OCI-M2 (cell line): ENCODE measurements around the gene SOBP.
A peak's percentile ranks its signal among the peaks of the same experiment; 100 is the strongest.

Experiments
- DNase-seq: peaks from one replicate; lab custom pipeline; 2025; ENCODE audit not compliant: unreplicated experiment; lab: John Stamatoyannopoulos, UW

SOBP gene

DNA sequence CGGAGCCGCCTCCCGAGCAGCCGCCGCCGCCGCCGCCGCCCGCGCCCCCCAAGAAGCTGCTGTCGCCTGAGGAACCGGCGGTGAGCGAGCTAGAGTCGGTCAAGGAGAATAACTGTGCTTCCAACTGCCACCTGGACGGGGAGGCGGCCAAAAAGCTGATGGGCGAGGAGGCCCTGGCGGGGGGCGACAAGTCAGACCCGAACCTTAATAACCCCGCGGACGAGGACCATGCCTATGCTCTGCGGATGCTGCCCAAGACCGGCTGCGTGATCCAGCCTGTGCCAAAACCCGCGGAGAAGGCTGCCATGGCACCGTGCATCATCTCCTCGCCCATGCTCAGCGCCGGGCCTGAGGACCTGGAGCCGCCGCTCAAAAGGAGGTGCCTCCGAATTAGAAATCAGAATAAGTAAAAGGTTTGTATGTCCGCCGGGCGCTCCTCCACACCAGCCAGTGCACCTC is 145.2 kb downstream of the SOBP start:
- no peak for DNase-seq

DNA sequence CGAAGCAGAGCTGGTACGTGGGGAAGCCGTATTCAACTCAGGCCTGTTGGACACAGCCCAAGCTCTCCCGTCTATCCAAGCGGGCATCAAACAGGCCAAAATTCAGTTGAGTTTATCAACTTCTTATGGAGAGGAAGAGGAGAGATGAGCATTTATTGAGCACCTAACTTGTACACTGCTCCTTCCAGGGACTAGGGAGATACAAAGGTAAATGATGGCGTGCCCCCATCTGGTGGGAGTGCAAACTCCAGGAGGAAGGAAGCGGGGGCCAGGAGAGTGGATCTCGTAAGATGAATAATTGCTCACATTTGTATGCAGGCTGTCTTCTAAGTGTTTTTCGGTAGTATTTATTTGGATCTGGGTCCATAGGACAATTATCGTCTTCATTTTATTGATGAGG is 146.6 kb downstream of the SOBP start:
- no peak for DNase-seq

DNA sequence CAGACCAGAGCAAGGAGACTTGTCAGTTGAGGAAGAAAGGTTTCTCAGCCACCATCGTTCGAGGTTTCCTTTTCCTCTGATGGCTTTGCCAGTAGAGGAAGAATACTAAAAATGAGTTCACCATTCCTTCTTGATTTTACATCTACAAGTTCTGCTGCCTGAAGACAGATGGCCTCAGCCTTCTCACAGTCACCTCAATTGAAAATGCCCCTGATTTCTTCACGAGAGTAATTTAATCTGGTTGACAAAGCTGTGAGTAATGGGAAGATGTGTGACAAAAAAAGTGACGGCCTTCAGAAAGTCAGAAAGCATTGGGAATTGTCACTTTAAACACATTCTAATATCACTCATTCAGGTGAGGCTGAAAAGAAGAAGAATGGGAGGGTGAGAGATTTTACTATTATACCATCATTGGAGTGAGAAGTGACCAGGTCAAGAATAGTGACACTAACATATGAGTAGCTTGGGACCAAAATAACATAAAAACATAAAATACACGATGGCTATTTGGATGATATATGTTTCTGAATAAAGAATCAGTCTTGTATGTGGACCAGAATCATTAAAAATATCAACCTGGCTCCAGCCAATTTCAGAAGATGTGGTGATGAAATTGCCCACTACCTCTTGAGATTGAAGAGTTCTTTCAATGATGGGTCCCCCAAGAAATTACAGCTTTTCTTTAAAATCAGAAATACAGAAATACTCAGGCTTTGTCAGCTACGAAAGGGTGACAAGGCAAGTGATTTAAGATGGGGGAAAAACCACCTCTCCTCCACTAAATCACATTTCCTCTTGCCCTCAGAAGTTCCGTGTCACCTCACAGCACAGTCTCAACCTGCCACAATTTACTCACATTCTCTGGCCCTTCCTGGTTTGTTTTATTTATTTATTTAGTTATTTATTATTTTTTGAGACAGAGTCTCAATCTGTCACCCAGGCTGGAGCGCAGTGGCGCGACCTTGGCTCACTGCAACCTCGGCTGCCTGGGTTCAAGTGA is 147.7 kb downstream of the SOBP start:
- DNase-seq: no peak

DNA sequence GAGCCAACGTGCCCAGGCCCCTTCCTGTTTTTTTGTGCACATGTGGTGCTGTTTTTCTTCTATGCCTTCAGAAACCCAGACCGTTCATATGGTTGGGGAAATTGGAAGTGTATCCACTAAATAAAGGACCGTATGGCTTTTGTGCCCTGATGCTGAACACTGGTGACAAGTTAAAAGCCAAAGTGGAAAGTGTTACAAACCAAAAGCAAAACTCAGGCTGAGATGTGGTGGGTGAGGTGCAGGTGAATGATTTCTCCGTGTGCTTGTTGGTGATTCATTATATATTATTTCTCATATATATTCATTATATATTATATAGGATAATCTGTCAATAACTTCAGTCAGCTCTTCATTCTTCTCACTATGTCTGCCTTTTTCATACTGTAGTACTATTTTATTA is 148.6 kb downstream of the SOBP start:
- DNase-seq: no peak

DNA sequence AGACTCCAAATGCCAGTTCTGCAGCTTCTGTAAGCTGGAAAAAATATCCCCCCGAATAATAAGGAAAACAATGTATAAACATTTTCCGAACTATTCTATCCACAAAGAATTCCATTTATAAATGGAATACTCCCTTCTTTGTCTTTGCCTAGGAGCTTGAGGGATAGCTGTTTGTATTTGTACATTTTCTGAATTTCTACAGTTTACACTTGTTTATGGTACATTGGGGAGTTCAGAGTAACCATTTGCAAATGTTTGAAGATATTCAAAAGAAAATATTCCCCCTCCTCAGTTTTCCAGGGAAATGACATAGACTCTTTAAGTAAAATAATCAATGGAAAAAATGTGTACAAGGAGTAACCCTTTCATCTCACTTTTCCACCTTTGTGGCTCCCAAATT is 149.6 kb downstream of the SOBP start:
- DNase-seq: no peak

DNA sequence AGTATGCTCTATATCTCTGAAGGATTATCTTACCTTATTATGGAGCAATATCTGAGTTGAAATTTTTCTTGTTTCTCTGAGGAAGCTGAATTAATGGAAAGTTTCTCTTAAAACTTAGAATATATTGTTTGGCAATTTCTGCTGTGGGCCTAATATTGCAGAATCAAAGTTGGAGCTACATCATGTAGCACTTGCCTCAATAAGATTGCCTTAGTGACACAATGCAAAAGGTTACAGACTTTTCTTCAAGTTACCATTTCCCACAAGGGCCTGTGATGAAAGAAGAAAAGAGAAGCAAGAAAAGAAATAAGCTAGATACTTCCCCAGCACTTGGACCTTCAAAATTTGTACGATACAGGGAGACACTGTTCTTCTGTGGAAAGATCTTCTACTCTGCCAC is 151.2 kb downstream of the SOBP start:
- DNase-seq: no peak

DNA sequence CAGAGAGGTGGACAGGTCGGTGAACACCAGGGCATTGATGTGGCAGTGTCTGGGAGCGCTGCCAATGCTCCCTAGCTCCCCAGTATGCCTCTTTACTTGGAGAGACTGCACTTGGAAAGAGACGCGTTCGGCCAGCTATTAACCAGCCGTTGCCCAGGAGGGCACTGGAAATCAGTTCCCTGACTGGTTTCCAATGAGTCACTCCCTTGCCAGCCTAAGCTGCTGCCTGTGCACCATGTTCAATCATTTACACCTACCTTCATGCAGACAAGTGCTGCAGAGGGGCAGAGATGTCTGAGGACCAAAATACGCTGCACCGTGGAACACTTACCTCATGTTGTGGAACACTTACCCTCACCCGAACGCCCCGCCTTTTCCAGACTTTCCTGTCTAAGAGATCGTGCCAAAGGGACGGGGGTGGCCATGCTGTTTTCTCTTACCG is 151.6 kb downstream of the SOBP start:
- DNase-seq: no peak

DNA sequence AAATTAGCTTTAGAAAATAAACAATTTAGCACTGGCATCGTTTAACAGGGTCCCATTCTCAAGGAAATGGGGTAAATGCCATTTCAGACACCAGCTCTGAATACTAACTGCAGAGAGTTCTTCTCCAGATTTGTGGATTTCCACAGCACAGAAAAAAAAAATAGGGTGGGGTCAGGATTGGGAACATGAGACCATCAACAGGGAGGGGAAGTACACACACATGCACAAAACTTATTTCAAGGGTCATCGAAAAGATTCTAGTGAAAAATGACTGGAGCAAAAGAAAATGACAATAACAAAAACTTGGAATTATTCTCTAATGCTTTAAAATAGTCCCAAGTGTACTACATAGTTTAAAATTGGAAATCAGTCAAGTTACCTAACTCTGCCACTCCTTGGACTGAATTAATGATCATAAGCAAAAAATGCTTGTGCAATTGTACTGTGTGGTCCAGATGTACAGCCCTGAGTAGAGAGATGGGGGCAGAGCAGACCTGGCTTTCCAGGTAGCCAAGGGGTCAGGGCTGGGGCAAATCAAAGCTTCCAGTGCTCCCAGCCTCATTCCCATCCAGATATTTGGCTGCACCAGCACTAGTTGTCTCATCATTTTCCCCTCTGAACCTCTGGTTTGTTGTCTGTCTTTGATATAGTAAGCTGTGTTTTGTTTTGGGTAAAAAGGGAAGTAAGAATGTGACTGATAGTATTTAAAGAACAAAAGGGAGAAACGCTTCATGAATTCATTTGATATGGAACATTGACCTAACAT is 152.4 kb downstream of the SOBP start:
- DNase-seq: no peak

DNA sequence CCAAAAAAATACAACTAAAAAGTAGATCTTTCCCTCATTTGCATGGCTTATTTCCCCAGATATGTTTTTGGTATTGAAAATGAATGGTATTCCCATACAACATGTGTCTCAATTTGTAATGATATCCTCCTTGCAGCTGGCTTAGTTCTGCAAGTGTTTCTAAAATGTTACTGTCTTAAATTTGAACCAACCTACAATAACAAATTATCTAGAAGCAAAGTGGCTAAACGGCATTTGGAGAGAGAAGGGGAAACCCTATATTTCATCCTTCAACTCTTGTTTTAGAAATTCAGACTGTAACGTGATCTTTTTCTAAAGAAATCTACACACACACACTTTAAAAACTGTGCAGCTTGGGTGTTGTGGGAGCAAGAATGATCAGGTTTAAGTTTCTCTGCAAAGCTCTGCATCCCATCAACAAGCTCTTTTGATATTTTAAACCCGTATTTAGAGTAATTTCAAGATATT is 153.0 kb downstream of the SOBP start:
- no peak for DNase-seq

DNA sequence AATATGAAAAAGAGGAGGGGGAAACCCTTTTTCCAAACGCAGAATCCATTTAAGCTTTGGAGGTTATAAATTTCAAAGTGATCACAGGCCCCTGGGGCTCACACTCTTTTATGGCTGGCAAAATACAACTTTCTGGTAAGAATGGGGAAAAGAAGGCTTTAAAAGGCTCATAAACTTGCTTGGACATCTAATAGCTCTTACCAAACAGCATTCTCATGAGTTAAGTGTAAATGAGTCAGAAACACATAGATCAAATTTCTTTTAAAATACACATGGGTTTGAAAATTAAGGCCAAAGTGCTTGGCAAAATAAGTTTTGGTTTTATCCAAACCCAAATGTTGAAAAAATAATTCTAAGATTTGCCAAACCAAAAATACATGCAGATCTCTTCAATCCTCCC is 154.6 kb downstream of the SOBP start:
- DNase-seq: no peak

DNA sequence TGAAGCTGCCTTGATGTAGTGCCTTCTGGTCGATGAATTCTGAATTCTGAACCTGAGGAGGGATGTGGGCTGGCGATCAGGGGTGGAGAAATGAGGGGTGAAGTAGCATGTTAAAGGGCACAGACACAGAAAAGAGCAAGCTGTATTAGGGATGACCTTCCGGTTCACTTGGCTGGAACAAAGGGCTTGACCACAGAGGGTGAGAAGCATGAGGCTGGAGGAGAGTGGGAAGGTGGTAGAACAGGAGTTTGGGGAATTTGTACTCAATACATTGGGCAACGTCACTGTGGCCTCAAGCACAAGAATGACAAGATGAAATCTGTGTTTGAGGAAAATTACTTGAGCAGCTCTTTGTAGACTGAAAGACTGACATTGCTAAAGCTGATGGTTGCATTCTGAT is 155.8 kb downstream of the SOBP start:
- DNase-seq: no peak

DNA sequence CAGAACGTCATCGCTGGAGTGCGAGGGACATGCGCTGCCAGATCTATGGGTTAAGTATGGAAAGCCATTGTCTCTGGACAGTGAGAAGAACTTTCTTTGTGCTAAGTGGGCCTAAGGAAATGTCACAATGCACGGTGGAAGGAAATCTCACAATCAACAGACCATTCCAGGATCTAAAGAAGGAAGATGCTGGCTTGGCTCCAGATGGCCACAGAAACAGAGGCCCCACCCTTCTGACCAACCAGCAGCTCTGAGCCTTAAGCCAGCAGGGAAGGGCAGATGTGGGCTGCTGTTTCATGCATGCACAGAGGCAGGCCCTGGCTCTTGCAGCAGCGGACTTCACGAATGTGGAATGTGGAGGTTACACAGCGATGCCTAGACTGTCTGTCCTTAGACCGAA is 156.3 kb downstream of the SOBP start:
- DNase-seq: no peak

DNA sequence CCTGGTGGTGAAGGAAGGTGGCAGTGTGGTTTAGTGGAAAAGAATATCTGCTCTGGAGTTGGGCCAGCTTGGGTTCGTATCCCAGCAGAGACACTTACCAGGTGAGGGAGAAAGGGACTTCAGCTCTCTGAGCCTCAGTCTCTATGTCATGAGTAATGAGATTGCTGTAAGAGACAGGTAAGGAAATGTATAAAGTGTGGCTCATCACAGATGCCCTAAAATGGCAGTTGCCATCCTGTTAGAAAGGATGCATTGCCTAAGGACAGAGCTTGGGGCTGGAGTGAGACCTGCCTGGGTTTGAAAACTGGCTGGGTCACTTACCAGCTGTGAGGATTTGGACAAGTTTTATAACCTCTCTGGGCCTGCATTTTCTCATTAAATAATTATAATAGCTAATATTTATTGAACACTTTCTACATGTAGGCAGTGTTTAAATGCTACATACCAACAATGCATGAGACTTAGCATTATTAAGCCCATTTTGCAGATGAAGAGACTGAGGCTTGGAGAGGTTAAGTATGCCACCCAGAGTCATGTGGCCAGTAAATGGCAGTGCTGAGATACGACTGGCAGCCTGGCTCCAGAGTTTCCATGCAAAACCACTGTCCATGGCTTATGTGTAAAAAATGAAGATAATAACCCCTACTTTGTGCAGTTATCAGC is 157.0 kb downstream of the SOBP start:
- DNase-seq: no peak

DNA sequence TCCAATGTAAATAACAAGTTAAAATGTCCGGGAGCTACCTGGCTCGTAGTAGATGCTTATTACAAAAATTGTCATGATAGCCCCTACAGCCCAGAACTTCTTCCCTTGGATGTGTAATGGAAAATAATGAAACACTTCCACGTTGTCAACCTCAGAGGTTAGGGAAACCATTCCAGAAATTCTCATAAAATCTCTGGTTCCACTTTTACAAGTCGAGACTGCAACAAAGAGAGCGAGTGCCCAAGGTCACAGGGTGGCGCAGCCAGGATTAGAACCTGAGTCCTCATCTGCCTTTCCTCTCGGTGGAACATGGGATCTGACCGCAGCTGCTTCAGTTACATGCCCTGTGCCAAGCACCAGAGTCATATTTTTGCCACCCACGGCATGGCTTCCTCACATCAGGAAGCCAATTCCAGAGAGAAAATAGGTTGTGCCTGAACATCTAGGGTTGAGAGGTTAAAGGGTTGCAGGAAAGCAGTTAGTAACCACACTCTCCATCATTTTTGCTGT is 157.6 kb downstream of the SOBP start:
- no peak for DNase-seq

DNA sequence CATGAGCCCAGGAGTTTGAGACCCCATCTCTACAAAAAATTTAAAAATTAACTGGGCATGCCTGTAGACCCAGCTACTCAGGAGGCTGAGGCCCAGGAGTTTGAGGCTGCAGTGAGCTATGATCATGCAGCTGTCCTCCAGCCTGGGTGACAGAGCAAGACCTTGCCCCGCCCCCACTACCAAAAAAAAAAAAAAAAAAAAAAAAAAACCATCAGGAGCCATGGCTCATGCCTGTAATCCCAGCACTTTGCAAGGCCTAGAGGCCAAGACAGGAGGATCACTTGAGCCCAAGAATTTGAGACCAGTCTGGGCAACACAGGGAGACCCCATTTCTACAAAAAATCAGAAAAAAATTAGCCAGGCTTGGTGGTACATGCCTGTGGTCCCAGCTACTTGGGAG is 159.1 kb downstream of the SOBP start:
- DNase-seq: no peak

DNA sequence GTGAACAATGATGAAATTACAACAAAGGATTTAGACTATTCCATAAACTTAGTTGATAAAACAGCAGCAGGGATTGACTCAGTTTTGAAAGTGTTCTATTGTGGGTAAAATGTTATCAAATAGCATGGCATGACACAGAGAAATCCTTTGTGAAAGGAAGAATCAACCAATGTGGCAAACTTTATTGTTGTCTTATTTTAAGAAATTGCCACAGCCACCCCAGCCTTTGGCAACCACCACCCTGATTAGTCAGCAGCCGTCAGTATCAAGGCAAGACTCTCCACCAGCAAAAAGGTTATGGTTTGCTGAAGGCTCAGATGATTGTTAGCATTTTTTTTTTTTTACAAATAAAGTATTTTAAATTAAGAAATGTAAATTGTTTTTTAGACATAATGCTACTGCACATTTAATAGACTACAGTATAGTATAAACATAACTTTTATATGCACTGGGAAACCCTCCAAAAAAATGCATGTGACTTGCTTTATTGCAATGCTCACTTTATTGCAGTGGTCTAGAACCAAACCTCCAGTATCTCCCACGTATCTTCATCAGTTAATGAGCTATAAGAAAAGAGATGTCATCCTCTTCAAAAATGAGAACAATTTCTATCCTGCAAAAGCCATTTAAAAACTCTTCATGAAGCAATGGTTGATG is 162.7 kb downstream of the SOBP start:
- no peak for DNase-seq

DNA sequence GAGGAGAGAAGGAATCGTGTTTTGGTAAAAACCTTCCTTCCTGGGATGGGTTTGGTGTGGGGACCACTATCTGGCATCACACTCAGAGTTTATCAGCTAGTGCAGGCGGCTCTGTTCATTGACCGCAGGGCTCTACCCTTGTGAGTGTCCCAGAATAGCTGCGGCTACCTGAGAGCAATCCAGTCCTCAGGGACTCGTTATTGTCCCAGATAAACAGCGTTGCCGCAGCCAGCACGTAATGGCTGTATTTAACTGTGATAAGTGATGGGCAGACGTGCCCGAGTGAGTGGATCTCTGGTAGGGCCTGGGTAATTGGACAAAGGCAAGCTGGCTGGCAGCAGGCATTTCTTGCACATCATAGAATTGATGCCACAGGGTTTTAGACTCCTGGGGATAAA is 163.3 kb downstream of the SOBP start:
- peak; percentile 42 for DNase-seq

DNA sequence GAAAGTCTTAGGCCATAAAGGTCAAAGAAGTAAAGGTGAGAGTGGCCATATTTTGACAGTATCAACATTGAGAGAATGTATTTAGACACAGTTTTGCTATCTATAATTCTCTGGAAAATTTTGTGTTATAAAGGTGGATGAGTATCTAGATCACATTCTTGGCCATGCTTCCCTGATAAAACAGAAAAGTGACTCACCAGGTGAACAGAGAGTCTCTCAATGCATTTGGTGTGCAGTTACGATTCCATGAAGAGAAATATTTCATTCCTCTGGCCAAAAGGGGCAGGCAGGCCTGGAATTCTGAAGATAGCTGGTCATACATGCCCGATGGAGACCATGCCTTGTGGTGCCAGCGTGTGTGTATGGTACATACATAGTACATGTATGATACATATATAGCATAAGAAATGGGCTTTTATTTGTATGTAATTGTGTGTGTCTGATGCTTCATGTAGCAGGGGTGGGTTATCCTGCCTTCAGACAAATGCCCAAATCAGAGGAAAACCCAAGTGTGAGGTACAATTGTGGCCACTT is 164.0 kb downstream of the SOBP start:
- DNase-seq: no peak

DNA sequence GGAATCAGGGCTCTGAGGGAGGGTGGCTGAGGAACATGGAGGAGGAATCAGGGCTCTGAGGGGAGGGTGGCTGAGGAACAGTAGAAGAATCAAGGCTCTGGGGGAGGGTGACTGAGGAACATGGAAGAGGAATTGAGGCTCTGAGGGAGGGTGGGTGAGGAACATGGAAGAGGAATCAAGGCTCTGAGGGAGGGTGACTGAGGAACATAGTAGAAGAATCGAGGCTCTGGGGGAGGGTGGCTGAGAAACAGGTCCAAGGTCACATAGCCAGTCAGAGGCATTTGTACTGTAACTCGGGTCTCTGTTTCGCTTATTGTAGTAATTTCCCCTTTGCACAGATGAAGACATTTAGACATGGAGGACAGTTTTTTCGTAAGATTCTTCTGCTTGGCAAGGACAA is 164.8 kb downstream of the SOBP start:
- no peak for DNase-seq

DNA sequence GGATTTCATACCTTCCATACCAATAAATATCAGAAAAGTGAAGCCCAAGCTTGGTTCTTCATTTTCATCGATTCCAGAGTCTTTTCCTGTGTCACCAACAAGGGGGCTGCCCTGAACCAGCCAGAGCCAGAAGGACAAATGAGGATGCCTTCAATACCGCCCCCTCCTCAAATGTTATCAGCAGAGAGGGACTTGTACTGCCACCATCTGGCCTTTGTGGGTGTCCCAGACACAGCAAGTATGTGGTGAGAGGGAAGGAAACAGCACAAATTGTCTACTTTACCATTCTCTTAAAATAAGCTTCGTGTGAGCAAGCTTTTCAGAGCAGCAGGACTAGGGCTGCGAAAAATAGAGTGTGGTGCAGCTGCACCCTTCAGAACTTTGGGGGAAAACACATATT is 165.3 kb downstream of the SOBP start:
- DNase-seq: no peak
